ENCODE results near the gene GRPEL2.

GRPEL2 gene

GRCh38 chr5:149400304-149400703 is 55.0 kb downstream of the GRPEL2 start:
- no peak overlapping the region for H3K4me3 ChIP-seq (ENCODE audit: low read depth, low read length)
- H3K4me1 ChIP-seq (ENCODE audit: control insufficient read depth, insufficient read depth, low read length, unreplicated experiment) = peaks cover 35% of the 10 kb centered on the region
- H3K36me3 ChIP-seq (ENCODE audit: insufficient read depth, low read length) = no peaks in the 10 kb centered on the region
- H3K27me3 ChIP-seq (ENCODE audit: insufficient read depth, low read length) = no peaks in the 10 kb centered on the region
- H2AFZ ChIP-seq (ENCODE audit: low read length, unreplicated experiment) = no peak overlapping the region
- H3K27ac ChIP-seq (ENCODE audit: low read depth, low read length) = no peak overlapping the region
- no peaks in the 10 kb centered on the region for H3K79me2 ChIP-seq (ENCODE audit: control insufficient read depth, insufficient read depth, low read length, unreplicated experiment)

GRCh38 chr5:149401051-149401450 is 55.8 kb downstream of the GRPEL2 start:
- Histone ChIP-seq H3K4me3 (ENCODE audit: low read depth, low read length) (no peak overlapping the region), H3K36me3 (ENCODE audit: insufficient read depth, low read length) (no peaks in the 10 kb centered on the region), H3K79me2 (ENCODE audit: control insufficient read depth, insufficient read depth, low read length, unreplicated experiment) (no peaks in the 10 kb centered on the region), H3K27ac (ENCODE audit: low read depth, low read length) (no peak overlapping the region), H2AFZ (ENCODE audit: low read length, unreplicated experiment) (no peak overlapping the region), H3K4me1 (ENCODE audit: control insufficient read depth, insufficient read depth, low read length, unreplicated experiment) (peaks cover 42% of the 10 kb centered on the region), H3K27me3 (ENCODE audit: insufficient read depth, low read length) (no peaks in the 10 kb centered on the region)

GRCh38 chr5:149402291-149402690 is 57.0 kb downstream of the GRPEL2 start:
- Histone ChIP-seq H3K27ac (ENCODE audit: low read depth, low read length) (no peak overlapping the region), H3K4me1 (ENCODE audit: control insufficient read depth, insufficient read depth, low read length, unreplicated experiment) (peaks cover 48% of the 10 kb centered on the region), H3K27me3 (ENCODE audit: insufficient read depth, low read length) (no peaks in the 10 kb centered on the region), H3K36me3 (ENCODE audit: insufficient read depth, low read length) (no peaks in the 10 kb centered on the region), H2AFZ (ENCODE audit: low read length, unreplicated experiment) (no peak overlapping the region), H3K79me2 (ENCODE audit: control insufficient read depth, insufficient read depth, low read length, unreplicated experiment) (peaks cover 6% of the 10 kb centered on the region), H3K4me3 (ENCODE audit: low read depth, low read length) (no peak overlapping the region)

Measured in ACC112 (cell line).